ENCODE measurements around the gene ARL15. TPM values are rescaled to one million over a fixed set of nuclear protein-coding genes. Genes with fewer than 3 reads are reported as not detected.

Gene ARL15
- total RNA-seq, 1 experiment from 2014 or later, result 13.0 TPM

DNA sequence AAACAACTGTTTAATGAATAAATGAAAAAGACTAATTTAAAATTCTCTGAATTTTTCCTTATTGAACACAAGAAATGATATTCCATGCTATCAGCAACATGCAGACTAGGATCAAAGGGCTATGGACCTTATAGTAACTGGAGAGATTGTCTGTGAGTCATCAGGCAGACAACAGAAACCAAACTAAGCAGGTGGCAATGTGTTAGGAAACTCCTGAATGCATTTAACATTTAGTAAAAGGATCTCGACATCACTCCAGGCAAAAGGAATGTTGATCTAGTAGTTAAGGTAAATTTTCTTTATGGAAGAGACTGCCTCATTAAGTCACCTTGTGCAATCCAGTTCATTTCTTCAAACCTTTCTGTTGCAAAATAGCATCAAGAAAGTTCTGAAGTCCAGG is 58.4 kb downstream of the ARL15 start:
- Histone ChIP-seq H2AK5ac (ENCODE audit: insufficient read length, low read length) (no peak overlapping the region), H3K79me2 (ENCODE audit: insufficient read depth, low read length) (peaks cover 2% of the 10 kb centered on the region; the same call in 1 of the 2 replicates), H3K4me1 (ENCODE audit: insufficient read depth, low read length) (no peaks in the 10 kb centered on the region), H3K9me3 (ENCODE audit: control insufficient read depth, low read depth, low read length) (no peaks in the 10 kb centered on the region), H3K56ac (ENCODE audit: insufficient read length, low read depth, low read length) (no peak overlapping the region), H3K14ac (ENCODE audit: insufficient read depth, low read length) (no peak overlapping the region), H3K79me1 (ENCODE audit: insufficient read depth, low read depth, low read length, poor library complexity, severe bottlenecking) (no peaks in the 10 kb centered on the region), H2BK20ac (ENCODE audit: low read depth, low read length, poor library complexity, severe bottlenecking) (no peak overlapping the region), H2BK15ac (ENCODE audit: low read depth, low read length) (no peak overlapping the region), H3K23me2 (ENCODE audit: insufficient read length, low read depth, low read length, poor library complexity, severe bottlenecking) (no peaks in the 10 kb centered on the region), H3K27me3 (ENCODE audit: insufficient read depth, low read length) (no peaks in the 10 kb centered on the region), H2BK5ac (ENCODE audit: insufficient read length, low read length) (no peak overlapping the region), H2BK12ac (ENCODE audit: insufficient read length, low read depth, low read length) (no peak overlapping the region), H2AFZ (ENCODE audit: low read length) (no peak overlapping the region), H4K20me1 (ENCODE audit: control insufficient read depth, insufficient read depth, insufficient read length) (no peaks in the 10 kb centered on the region), H2BK120ac (ENCODE audit: low read depth, low read length, poor library complexity, severe bottlenecking) (no peak overlapping the region), H3K9ac (ENCODE audit: extremely low read depth, insufficient read length, low read length) (no peak overlapping the region), H3K27ac (ENCODE audit: insufficient read length, low read depth, low read length) (no peak overlapping the region), H3T11ph (ENCODE audit: low read length) (no peak overlapping the region), H4K91ac (ENCODE audit: insufficient read length, low read depth, low read length) (no peak overlapping the region), H3K4ac (ENCODE audit: low read depth, low read length) (no peak overlapping the region), H3K18ac (ENCODE audit: insufficient read length, low read depth, low read length) (no peak overlapping the region), H4K8ac (replicated peaks; ENCODE audit: insufficient read length, low read depth, low read length) (no peak overlapping the region), H4K5ac (ENCODE audit: insufficient read length, low read depth, low read length) (no peak overlapping the region), H3K4me2 (ENCODE audit: insufficient read depth, insufficient read length, low read length) (no peak overlapping the region), H3K23ac (ENCODE audit: insufficient read length, low read depth, low read length) (no peak overlapping the region)
- no CpG with 5 or more reads among the region's 1 CpG for WGBS (ENCODE audit: extremely low coverage, insufficient read length, low lambda C conversion rate)
- no peaks in the 10 kb centered on the region for H3K36me3 Mint-ChIP-seq (ENCODE audit: insufficient read depth in 1 of 3, low read depth in 3 of 3)
- no peaks in the 10 kb centered on the region for H3K27me3 Mint-ChIP-seq (ENCODE audit: low read depth)
- no peaks in the 10 kb centered on the region for H3K9me3 Mint-ChIP-seq
- peaks cover 0 to 9% of the 10 kb centered on the region in 2 experiments; a peak in 2 of 4 replicates for H3K4me1 Mint-ChIP-seq
- no peak overlapping the region for H3K27ac Mint-ChIP-seq
- TF ChIP-seq, protein P1, sequence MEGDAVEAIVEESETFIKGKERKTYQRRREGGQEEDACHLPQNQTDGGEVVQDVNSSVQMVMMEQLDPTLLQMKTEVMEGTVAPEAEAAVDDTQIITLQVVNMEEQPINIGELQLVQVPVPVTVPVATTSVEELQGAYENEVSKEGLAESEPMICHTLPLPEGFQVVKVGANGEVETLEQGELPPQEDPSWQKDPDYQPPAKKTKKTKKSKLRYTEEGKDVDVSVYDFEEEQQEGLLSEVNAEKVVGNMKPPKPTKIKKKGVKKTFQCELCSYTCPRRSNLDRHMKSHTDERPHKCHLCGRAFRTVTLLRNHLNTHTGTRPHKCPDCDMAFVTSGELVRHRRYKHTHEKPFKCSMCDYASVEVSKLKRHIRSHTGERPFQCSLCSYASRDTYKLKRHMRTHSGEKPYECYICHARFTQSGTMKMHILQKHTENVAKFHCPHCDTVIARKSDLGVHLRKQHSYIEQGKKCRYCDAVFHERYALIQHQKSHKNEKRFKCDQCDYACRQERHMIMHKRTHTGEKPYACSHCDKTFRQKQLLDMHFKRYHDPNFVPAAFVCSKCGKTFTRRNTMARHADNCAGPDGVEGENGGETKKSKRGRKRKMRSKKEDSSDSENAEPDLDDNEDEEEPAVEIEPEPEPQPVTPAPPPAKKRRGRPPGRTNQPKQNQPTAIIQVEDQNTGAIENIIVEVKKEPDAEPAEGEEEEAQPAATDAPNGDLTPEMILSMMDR (conservative IDR thresholded peaks at IDR 0.05), result no peak
- no peak overlapping the region for H3K4me3 Mint-ChIP-seq
- DNase-seq, result no peak
